SH-SY5Y (cell line): ENCODE results near the gene ZP4.

Source experiments
- GATA2 ChIP-seq: IDR thresholded peaks from 2 replicates; pipeline ENCODE4 v1.6.1; 2011; ENCODE audit warnings: mild to moderate bottlenecking, low read depth, low read length
- GATA3 ChIP-seq: IDR thresholded peaks from 2 replicates; pipeline ENCODE4 v1.6.1; 2011; ENCODE audit warnings: low read depth, mild to moderate bottlenecking, low read length, moderate library complexity

The ZP4 gene

GRCh38 chr1:237890822-237891221, at the start of gene ZP4:
ZP4 (minus strand) TSS chr1:237890922; CDS start chr1:237890635, 287 bp downstream.
- no peak for TF ChIP-seq GATA2
- no peak for TF ChIP-seq GATA3

- TF ChIP-seq GATA2 = no peak
Observed at GRCh38 chr1:237938553-237938952, 47.8 kb upstream of the ZP4 start.

- TF ChIP-seq GATA3 (no peak), GATA2 (no peak)
Observed at GRCh38 chr1:237938068-237938467, 47.3 kb upstream of the ZP4 start.

GRCh38 chr1:237932816-237933215, 42.1 kb upstream of the ZP4 start:
- no peak for TF ChIP-seq GATA2
- no peak for TF ChIP-seq GATA3

- TF ChIP-seq GATA3 = no peak
- peak; percentile 75 for TF ChIP-seq GATA2
Observed at GRCh38 chr1:237931581-237931980, 40.9 kb upstream of the ZP4 start.

GRCh38 chr1:237927198-237927597, 36.5 kb upstream of the ZP4 start:
- TF ChIP-seq GATA2 (no peak), GATA3 (no peak)

- TF ChIP-seq GATA2 = no peak
- no peak for TF ChIP-seq GATA3
Observed at GRCh38 chr1:237921306-237921705, 30.6 kb upstream of the ZP4 start.

GRCh38 chr1:237913345-237913744, 22.6 kb upstream of the ZP4 start:
- TF ChIP-seq GATA2 (no peak), GATA3 (no peak)

- no peak for TF ChIP-seq GATA2
- no peak for TF ChIP-seq GATA3
Observed at GRCh38 chr1:237911911-237912310, 21.2 kb upstream of the ZP4 start.

- TF ChIP-seq GATA2 = no peak
- no peak for TF ChIP-seq GATA3
Observed at GRCh38 chr1:237910834-237911233, 20.1 kb upstream of the ZP4 start.

- TF ChIP-seq GATA3 = no peak
- no peak for TF ChIP-seq GATA2
Observed at GRCh38 chr1:237903961-237904360, 13.2 kb upstream of the ZP4 start.

GRCh38 chr1:237902960-237903743, 12.4 kb upstream of the ZP4 start:
- TF ChIP-seq GATA2 (no peak), GATA3 (no peak)

- TF ChIP-seq GATA3 = no peak
- no peak for TF ChIP-seq GATA2
Observed at GRCh38 chr1:237901299-237901934, 10.7 kb upstream of the ZP4 start.

- TF ChIP-seq GATA3 (no peak), GATA2 (no peak)
Observed at GRCh38 chr1:237895630-237896029, 4.9 kb upstream of the ZP4 start.

GRCh38 chr1:237894131-237894530, 3.4 kb upstream of the ZP4 start:
- TF ChIP-seq GATA2 (no peak), GATA3 (no peak)
